Liver (tissue), 3 donors: ENCODE measurements around the gene ACAD8.

ENCODE experiments used
- EGR1 ChIP-seq, 2 donors: IDR thresholded peaks; 2 replicates each; pipeline ENCODE4 v1.6.1; 2016 to 2018; ENCODE audit warnings: antibody characterized with exemption in 2 of 2, low read depth in 2 of 2
- RAD21 ChIP-seq, 2 donors: IDR thresholded peaks; 2 replicates each; pipeline ENCODE4 v1.6.1; 2016; ENCODE audit warnings: antibody characterized with exemption in 2 of 2, mild to moderate bottlenecking in 2 of 2
- REST ChIP-seq: IDR thresholded peaks from 2 replicates; pipeline ENCODE4 v1.6.1; 2016; ENCODE audit warnings: antibody characterized with exemption, mild to moderate bottlenecking
- RXRA ChIP-seq, 2 donors: IDR thresholded peaks; 2 replicates each; pipeline ENCODE4 v1.6.1; 2017 to 2018; ENCODE audit warnings: antibody characterized with exemption in 2 of 2, mild to moderate bottlenecking in 1 of 2
- TF ChIP-seq, protein P1 (sequence below): fragments of 150-350 bp; IDR thresholded peaks from 2 replicates; pipeline ENCODE4 v1.5.1; 2017; ENCODE audit warnings: improper control_type of control experiment, low read depth, low read length; ENCODE audit not compliant: missing input control
- TF ChIP-seq, protein P2 (sequence below): IDR thresholded peaks from 2 replicates; pipeline ENCODE4 v1.6.1; 2016; ENCODE audit warnings: antibody characterized with exemption
- donor health status: healthy.
- donor health status: healthy.

DNA sequence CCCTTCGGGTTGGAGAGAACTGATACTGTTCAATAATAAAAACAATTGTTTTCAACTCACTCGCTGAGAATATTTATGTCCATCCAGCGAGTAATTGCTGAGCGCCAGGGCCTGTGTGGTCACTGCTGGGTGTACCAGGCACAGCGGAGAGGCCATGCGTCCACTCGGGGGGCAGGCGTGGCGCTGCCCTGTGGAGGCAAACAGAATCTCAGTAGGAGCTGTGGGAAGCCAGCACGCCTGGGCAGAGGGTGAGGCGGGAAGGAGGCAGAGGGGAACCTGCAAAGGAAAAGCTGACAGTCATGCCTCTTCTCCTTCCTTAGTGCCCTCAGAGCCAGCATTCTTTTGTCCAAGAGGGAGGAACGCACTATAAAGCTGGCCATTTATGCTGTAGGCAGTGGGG lies 34.2 kb downstream of the ACAD8 start:
- TF ChIP-seq, protein P1, sequence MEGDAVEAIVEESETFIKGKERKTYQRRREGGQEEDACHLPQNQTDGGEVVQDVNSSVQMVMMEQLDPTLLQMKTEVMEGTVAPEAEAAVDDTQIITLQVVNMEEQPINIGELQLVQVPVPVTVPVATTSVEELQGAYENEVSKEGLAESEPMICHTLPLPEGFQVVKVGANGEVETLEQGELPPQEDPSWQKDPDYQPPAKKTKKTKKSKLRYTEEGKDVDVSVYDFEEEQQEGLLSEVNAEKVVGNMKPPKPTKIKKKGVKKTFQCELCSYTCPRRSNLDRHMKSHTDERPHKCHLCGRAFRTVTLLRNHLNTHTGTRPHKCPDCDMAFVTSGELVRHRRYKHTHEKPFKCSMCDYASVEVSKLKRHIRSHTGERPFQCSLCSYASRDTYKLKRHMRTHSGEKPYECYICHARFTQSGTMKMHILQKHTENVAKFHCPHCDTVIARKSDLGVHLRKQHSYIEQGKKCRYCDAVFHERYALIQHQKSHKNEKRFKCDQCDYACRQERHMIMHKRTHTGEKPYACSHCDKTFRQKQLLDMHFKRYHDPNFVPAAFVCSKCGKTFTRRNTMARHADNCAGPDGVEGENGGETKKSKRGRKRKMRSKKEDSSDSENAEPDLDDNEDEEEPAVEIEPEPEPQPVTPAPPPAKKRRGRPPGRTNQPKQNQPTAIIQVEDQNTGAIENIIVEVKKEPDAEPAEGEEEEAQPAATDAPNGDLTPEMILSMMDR = no peak
- no peak for TF ChIP-seq REST
- no peak for TF ChIP-seq EGR1 (IDR thresholded peaks at IDR 0.05; ENCODE audit: low read depth in 2 of 2)
- TF ChIP-seq RAD21 (IDR thresholded peaks at IDR 0.05) = no peak
- TF ChIP-seq, protein P2, sequence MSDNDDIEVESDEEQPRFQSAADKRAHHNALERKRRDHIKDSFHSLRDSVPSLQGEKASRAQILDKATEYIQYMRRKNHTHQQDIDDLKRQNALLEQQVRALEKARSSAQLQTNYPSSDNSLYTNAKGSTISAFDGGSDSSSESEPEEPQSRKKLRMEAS = no peak
- TF ChIP-seq RXRA (IDR thresholded peaks at IDR 0.05) = no peak
